IPS-11a (cell line): ENCODE measurements around the gene EFR3B.
"Not testable (repeated sequence)": the region's sequence is repeated elsewhere in the genome, so short reads cannot be mapped to it uniquely, and the experiment has no call there.

Experiments
- H3K4me3 ChIP-seq: one replicate; pipeline ENCODE4 v1.5.1; 2013; ENCODE audit warnings: low read depth, low read length, control low read depth

The EFR3B gene, protein sequence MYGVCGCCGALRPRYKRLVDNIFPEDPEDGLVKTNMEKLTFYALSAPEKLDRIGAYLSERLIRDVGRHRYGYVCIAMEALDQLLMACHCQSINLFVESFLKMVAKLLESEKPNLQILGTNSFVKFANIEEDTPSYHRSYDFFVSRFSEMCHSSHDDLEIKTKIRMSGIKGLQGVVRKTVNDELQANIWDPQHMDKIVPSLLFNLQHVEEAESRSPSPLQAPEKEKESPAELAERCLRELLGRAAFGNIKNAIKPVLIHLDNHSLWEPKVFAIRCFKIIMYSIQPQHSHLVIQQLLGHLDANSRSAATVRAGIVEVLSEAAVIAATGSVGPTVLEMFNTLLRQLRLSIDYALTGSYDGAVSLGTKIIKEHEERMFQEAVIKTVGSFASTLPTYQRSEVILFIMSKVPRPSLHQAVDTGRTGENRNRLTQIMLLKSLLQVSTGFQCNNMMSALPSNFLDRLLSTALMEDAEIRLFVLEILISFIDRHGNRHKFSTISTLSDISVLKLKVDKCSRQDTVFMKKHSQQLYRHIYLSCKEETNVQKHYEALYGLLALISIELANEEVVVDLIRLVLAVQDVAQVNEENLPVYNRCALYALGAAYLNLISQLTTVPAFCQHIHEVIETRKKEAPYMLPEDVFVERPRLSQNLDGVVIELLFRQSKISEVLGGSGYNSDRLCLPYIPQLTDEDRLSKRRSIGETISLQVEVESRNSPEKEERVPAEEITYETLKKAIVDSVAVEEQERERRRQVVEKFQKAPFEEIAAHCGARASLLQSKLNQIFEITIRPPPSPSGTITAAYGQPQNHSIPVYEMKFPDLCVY

DNA sequence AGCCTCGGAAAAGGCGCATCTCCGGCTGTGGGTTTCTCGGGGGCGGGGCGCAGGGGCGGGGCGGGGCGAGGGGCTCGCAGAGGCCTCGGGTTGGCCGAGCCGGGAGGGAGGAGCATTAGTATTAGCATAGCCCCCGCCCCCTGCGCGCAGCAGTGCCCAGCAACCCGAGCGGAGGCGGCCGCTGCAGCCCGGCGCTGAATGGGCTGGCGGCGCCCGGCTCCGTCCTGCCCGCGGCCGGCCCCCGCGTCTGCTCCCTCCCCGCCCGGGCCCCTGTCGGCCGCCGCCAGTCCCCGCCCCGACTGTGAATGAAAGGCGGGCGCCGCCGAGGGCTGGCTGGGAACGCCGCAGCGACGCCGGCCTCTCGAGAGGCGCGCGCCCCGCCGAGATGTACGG is at the start of gene EFR3B:
Gene EFR3B, plus strand, starts transcription at position 149 of the 393 bp plus-strand sequence. Its CDS starts 237 bp downstream, at position 386.
- H3K4me3 ChIP-seq, result peak within 1 kb of the TSS; percentile 49

DNA sequence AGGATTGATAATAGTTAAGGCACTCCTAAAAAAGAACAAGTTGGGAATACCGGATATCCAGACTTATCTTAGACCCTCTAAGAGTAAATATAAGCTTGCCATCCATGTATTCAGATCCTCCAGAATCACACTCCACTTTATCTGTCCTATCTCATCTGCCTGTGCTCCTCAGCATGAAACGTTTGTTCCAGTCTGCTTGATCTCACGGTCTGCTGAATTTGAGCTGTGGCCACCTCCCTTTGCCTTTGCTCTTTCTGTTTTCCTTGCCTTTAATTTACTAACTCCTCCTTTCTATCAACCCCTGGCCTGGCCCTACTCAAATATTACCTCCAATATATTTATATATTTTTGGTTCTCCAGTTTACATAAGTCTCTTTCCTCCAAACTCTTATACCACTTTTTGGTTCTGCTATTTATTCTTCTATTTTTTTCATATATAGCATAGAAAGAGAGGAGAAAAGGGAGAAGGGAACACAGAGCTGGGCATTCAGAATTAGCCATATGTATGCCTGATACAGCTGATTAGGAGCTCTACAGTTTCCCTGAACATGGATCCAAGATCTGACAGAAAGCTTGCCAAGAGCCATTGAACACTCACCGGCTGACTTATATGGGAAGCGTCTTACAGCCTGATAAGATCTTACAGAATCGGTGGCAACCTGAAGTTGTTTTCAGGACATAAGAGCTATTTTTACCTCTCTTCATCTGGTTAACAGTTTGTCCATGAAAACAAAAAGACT is 48.3 kb upstream of the EFR3B start:
- no peak overlapping the region for H3K4me3 ChIP-seq

DNA sequence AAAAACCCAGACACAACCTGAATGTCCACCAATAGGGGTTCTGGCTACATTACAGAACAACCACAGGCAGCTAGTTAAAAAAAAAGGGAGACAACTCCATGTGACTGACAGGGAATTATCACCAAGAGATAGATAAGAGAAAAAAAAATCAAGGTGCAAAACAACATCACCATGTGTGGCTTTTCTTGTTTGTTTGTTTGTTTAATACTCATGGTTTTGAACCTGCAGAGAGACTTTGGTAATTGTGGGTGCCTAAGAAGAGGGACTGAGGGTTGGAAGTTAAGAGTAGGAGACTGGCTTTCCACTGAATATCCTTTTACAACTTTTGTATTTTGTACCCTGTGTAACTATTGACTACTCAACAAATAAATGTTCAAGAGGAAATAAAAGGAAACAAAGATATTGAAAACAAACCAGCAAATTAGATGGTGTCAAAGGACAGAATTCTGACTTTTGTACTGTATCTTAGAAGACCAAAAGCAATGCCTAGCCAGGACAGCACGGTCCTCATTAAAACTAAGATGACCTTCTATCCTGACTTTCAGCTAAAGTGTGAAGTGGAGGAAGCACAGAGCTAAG is 47.6 kb upstream of the EFR3B start:
- no peak overlapping the region for H3K4me3 ChIP-seq

DNA sequence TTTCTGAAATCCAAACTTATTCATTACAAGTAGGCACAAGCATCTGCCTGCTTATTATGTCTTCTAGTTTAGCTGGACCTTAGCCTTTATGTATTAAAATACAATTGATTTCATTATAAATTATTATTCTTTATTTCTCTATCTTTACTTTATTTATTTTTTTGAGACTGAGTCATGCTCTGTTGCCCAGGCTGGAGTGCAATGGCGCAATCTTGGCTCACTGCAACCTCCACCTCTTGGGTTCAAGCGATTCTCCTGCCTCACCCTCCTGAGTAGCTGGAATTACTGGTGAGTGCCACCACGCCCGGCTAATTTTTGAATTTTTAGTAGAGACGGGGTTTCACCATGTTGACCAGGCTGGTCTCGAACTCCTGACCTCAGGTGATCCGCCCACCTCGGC is 42.8 kb upstream of the EFR3B start:
- H3K4me3 ChIP-seq, result not testable (repeated sequence)

DNA sequence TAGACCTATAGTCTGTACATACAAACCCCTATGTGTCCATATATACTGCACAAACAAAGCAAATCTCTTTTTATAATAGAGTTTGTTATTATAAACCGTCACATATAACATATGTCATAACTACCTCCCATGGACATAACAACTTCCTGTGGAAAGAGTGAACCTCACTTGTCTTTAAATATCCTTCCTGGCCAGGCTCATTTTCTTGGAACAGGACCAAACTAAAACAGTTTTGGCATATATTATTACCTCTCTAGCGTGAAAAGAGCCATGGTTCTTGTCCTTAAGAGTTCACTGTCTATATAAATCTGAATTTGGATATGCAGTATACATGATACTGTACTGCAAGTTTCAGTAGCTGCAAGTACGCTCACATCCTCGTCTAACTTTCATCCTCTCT is 41.8 kb upstream of the EFR3B start:
- no peak overlapping the region for H3K4me3 ChIP-seq

DNA sequence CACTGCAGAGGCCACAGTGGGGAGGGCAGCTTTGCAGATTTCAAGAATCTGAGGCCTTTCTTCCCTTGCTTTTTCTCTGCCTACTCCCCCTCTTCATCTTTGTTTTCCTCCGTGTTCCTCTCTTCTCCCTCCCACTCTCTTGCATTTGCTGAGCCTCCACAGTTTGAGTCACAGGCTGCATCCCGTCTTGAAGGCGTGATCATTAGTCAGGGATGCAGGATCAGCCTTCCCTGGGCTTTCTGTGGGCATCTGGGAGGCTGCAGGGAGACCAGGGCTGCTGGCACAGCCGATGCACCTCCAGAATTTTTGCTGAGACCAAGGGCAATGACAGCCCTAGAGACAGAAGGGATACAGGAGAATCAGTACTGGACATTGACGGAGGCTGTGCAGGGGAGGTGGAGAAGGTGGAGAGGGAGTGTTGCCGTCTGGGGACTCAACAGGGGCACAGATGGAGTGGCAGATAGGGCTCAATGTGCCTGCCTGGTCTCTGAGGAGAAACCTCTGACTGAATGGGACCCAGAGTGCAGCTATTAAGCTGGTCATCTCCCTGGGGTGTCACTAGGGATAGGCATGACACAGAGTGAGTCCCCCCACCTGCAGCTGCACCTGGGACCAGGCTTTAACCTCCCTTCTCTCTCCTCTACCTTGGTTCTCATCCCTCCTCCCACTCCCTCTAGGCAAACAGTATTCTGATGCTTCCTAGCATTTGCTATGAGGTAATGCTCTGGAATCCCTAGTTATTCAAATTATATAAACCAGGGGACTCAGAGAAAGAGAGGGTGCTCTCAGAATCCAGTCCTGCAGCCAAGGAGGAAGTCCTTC is 41.2 kb upstream of the EFR3B start:
- no peak overlapping the region for H3K4me3 ChIP-seq

DNA sequence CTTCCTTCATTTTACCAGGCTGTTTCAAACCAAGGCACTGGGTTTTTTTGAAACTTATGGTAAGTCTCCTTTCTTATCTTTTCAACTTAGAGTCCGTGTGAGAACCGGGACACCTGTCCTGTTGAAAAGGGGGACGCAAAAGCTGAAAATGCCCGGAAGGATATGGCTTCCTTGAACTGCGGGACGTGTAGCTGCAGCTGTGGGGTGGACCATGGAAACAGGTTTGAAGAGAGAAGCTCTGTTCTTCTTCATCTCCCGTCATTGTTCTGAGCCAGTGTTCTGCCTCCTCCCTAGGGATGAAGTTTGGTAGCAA is 40.6 kb upstream of the EFR3B start:
- H3K4me3 ChIP-seq, result no peak overlapping the region

DNA sequence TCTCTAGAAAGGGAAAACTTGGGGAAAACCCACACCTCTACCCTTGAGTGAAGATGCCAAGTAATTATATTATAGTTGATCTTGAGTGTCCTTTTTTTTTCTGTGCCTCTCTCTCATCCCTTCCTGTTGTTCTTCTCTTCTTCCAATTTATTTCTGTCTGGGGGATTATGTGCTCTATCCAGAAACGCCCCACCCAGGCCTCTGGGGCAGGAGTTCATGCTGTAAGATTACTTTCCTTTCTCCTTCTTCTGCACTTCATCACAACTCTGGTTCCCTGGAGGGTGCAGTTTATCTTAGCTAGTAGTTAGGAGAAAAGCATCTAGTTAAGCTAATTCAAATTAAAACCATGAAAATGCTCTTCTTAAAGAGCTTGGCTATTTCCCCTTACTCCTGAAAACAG is 39.8 kb upstream of the EFR3B start:
- no peak overlapping the region for H3K4me3 ChIP-seq

DNA sequence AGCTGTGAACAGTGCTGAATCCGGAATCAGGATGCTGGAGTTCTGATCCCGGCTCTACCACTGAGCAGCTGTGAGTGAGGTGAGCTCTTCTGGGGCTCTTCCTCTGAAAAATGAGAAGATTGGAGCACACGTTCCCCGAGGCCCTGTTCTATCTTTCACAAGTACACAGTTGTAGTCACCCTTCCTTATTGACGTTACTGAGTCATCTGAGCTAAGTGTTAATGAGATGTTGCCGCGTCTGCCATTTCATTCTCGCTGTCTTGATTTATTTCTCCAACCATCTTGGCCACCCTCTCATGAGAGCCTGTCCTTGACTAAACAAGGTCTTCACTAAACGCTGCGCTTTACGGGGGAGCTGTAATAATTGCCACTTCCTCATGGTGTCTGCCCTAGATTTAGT is 31.9 kb upstream of the EFR3B start:
- no peak overlapping the region for H3K4me3 ChIP-seq

DNA sequence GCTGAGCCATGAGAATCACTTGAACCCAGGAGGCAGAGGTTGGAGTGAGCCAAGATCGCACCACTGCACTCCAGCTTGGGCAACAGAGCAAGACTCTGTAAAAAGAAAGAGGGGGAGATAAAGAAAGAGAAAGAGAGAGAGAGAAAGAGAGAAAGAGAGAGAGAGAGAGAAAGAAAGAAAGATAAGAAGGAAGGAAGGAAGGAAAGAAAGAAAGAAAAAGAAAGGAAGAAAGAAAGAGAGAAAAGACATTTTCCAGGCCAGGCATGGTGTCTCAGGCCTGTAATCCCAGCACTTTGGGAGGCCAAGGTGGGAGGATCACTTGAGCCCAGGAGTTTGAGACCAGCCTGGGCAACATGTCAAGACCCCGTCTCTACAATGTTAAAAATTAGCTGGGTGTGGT is 30.5 kb upstream of the EFR3B start:
- H3K4me3 ChIP-seq, result not testable (repeated sequence)

DNA sequence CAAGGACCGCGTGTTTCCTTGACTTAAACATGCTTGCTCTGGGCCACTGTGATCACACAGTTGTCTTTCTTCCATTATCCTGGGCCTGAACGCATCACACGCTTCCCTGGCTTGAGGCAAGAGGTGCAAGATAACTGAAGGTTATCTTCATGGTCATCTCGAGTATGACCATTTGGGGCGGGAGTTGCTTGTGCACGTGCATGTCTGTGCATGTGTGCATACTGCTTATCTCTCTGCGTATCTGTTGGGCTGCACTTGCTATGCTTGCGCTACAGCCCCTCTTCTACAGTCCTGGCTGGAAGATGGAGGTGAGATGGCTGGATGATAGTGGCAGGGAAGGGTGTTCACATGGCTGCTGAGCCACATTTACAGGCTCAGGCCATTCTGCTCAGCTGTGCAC is 27.2 kb upstream of the EFR3B start:
- no peak overlapping the region for H3K4me3 ChIP-seq

DNA sequence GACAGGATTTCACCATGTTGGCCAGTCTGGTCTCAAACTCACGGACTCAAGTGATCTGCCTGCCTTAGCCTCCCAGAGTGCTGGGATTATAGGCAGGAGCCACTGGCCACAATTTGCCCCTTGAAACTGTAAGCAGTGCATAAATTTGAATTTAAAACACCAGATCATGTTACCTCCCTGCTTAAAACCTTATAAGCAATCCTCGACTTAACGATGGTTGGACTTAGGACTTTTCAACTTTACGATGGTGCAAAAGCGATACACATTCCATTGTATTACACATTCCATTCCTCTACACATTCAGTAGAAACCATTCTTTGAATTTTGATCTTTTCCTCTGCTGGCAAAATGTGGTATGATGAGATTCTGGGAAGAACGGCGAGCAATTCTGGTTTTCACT is 23.2 kb upstream of the EFR3B start:
- H3K4me3 ChIP-seq, result no peak overlapping the region

DNA sequence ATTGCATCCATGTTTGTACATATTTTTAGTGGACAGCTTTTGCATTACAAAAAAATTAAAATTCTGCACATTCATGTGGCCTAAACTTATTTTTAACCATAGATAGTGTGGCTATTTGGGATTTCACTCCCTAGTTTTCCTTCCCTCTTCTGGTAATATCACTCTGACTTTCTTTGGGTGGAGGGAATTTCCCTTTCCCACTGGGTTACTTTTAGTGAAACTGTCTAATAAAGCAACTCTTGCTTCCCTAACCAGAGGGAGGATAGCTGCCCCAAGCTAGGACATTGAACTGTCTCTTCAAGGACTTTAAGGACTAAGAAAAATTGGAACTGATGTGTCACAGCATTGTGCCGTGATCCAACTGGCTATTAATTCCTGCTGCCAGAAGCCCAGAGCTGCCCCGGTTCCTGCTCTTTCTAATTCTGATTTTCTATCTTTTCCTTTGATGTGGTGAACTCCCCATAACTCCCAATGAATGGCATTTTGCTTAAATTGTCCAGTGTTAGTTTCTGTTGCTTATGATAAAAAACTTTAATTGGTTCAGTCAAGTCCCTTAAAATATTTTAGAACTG is 20.0 kb upstream of the EFR3B start:
- no peak overlapping the region for H3K4me3 ChIP-seq

DNA sequence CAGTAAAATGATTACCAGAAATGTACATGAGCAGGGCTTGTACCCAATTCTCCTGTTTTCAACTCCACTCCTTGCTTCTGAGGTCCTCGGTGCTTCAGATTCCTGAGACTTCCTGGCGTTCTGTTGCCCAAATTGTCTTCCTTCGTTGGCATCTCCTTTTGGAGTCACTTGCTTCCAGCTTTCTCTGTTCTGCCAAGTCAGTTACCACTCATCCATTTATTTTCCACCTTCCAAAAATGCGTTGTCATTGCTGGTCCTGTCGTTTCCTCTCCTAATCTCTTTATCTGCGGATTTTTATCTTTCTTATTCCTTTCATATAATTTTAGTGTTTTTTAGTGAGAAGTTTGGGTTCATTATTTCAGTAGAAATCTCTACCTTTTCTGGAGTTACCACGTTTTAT is 18.5 kb upstream of the EFR3B start:
- H3K4me3 ChIP-seq, result no peak overlapping the region

DNA sequence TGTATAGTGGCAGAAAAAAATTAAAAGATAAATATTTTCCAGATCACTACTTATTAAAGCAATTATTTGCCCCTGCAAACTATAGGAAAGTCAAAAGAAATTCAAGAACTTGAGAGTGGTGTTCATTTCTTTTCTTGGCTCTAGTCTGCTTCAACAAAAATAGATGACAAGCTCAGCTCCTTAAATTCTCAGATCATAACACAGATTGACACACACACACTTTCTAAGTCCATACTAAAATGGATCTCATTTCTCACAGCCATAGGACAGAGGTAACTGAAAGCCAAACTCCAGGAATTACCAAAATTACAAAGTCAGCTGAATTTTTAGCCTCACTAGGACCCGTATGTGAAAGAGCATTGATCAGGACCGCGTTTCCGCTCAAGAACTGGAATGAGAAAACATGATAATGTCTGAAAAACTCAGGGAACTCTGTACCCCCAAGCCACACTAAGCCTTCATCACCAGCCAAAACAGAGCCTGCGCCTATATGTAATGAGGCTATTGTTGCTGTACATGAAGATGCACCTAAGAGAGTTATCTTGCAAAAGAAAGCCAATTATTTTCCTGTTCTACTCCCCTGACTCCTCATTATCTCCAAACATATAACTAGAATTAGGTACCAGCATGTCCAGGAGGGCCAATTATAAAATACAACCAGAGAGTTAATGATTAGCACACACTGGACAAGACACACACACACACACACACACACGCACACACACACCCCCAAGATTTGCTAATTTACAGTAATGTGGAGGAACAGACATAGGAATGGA is 16.5 kb upstream of the EFR3B start:
- H3K4me3 ChIP-seq, result no peak overlapping the region

DNA sequence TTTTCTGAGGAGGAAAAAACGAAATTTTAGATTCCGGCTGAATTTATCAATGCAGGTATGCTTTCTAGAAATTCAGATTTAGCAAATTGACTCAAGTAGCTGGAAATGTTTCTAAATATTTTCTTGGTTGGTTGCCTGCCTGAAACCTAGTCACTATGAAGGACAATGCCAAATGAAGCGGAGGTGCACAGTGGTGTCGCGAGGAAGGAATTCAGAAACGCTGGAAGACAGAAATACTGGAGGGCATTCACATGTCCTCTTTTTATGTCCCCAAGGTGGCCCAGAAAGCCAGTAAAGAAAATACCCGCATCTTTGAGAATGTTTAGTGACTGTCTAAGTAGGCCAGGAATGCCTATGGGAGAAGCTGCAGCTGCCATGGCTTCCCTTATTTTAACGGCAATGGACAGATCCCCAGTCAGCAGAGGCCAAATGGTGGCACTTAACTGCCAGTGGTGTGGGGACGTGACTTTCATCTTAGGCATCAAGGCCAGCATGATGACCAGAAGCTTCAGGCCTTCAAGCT is 15.8 kb upstream of the EFR3B start:
- no peak overlapping the region for H3K4me3 ChIP-seq

DNA sequence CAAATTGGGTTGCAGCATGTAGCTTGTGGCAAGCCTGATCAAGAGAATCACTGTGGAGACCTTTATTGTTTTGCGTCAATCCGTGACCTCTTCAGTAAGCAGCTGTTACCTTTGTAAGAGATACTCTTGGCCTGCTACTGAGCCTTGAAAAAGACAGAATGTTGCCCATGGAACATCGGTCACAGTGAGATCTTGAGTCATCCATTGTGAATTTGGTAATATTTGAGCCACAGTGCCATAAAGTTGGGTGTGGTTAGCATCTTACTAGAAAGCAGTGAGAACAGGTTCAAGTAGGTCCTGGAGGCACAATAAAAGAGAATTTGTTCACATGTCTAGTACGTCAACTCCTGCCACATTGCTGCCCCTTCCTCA is 12.7 kb upstream of the EFR3B start:
- no peak overlapping the region for H3K4me3 ChIP-seq

DNA sequence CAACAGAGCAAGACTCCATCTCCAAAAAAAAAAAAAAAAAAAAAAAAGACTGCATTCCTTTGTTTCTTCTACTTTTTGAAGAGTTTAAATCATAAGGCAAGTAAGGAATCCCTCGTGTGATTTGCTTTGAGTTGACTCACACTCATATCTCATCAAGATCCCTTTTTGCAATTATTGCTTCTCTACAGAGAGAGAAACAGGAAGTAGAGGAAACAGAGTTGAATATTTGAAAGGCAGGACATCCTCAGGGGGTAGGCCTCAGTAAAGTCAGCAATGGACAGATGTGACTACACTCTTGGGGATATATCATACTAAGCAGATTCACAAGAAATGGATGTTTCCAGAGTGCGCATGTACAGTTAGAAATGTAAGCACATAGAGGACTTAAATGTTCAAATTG is 11.2 kb upstream of the EFR3B start:
- no peak overlapping the region for H3K4me3 ChIP-seq

DNA sequence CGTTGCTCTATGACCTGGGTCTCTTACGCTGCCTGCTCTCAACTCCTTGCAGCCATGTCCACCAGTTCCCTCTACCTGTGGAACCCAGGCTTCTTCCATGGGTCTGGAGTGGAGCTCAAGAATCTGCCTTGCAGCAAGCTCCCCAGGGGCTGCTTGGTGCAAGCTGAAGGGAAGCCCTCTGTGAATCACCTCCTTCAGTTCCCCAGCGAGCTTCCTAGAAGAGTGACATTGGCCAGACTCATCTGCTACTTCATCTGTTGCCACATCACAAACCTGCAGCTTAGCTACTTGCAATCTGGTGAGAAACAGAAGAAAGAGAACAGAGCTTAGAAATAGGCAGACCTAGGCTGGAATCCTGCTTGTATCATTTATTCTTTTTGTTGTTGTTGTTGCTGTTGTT is 9.8 kb upstream of the EFR3B start:
- no peak overlapping the region for H3K4me3 ChIP-seq
